ENCODE results near the gene FGD3. TPM values are rescaled to one million over a fixed set of nuclear protein-coding genes. Genes with fewer than 3 reads are reported as not detected.

Gene FGD3
- total and polyA plus RNA-seq, 2 experiments from 2014 or later, result not detected

- WGBS, 2 experiments (ENCODE audit: low coverage in 1 of 2, low lambda C conversion rate in 2 of 2, missing lambda C conversion rate in 2 of 2), result 42 to 48% methylated on average over 13 of the region's 13 CpGs
- no peaks in the 10 kb centered on the region for H3F3A ChIP-seq (ENCODE audit: insufficient read depth)
- in situ Hi-C loops (cut with MboI), result no loop called here
Observed at GRCh38 chr9:93010056-93010455, 62.7 kb downstream of the FGD3 start.

GRCh38 chr9:93010704-93011103 is 63.4 kb downstream of the FGD3 start:
- H4K20me1 ChIP-seq (ENCODE audit: insufficient read depth), result no peaks in the 10 kb centered on the region
- no peak overlapping the region for H2AFZ ChIP-seq
- no peaks in the 10 kb centered on the region for H3K9me2 ChIP-seq (ENCODE audit: insufficient read depth)
- H3K79me2 ChIP-seq (ENCODE audit: insufficient read depth), result no peaks in the 10 kb centered on the region
- no peaks in the 10 kb centered on the region for H3K9me3 ChIP-seq (ENCODE audit: low read depth)
- no peak overlapping the region for H3K9ac ChIP-seq
- no peaks in the 10 kb centered on the region for H3F3A ChIP-seq (ENCODE audit: insufficient read depth)
- TF ChIP-seq EZH2 (IDR thresholded peaks at IDR 0.05; ENCODE audit: insufficient read depth, poor library complexity, severe bottlenecking) (no peak), EZH2phosphoT487 (IDR thresholded peaks at IDR 0.05; ENCODE audit: insufficient read depth, low read depth) (no peak)
- in situ Hi-C loops (cut with MboI), result no loop called here
- H3K27me3 ChIP-seq (replicated peaks; ENCODE audit: insufficient read depth), result peaks cover 3% of the 10 kb centered on the region
- H3K4me3 ChIP-seq, result no peak overlapping the region
- no peak overlapping the region for H3K27ac ChIP-seq
- H3K4me2 ChIP-seq (ENCODE audit: unreplicated experiment), result no peak overlapping the region
- H3K36me3 ChIP-seq (ENCODE audit: low read depth), result no peaks in the 10 kb centered on the region
- WGBS, 2 experiments (ENCODE audit: low coverage in 1 of 2, low lambda C conversion rate in 2 of 2, missing lambda C conversion rate in 2 of 2), result 30 to 47% methylated on average over 4 of the region's 4 CpGs
- DNase-seq, result no peak
- H3K4me1 ChIP-seq (ENCODE audit: insufficient read depth), result no peaks in the 10 kb centered on the region

More at GRCh38 chr9:93010056-93010455, 62.7 kb downstream of the FGD3 start:
- Histone ChIP-seq H3K9ac (no peak overlapping the region), H3K9me2 (ENCODE audit: insufficient read depth) (no peaks in the 10 kb centered on the region), H2AFZ (no peak overlapping the region), H3K27ac (no peak overlapping the region), H3K79me2 (ENCODE audit: insufficient read depth) (no peaks in the 10 kb centered on the region), H4K20me1 (ENCODE audit: insufficient read depth) (no peaks in the 10 kb centered on the region), H3K4me2 (ENCODE audit: unreplicated experiment) (no peak overlapping the region), H3K4me1 (ENCODE audit: insufficient read depth) (no peaks in the 10 kb centered on the region), H3K36me3 (ENCODE audit: low read depth) (no peaks in the 10 kb centered on the region), H3K9me3 (ENCODE audit: low read depth) (no peaks in the 10 kb centered on the region), H3K4me3 (no peak overlapping the region), H3K27me3 (replicated peaks; ENCODE audit: insufficient read depth) (peaks cover 5% of the 10 kb centered on the region)
- TF ChIP-seq EZH2 (IDR thresholded peaks at IDR 0.05; ENCODE audit: insufficient read depth, poor library complexity, severe bottlenecking), result no peak
- DNase-seq, result no peak

- H4K20me1 ChIP-seq (ENCODE audit: insufficient read depth), result no peaks in the 10 kb centered on the region
- no peaks in the 10 kb centered on the region for H3K36me3 ChIP-seq (ENCODE audit: low read depth)
- H3K27me3 ChIP-seq (replicated peaks; ENCODE audit: insufficient read depth), result no peaks in the 10 kb centered on the region; the same call in 1 of the 2 replicates
- no peak for TF ChIP-seq EZH2phosphoT487 (IDR thresholded peaks at IDR 0.05; ENCODE audit: insufficient read depth, low read depth)
- TF ChIP-seq EZH2 (IDR thresholded peaks at IDR 0.05; ENCODE audit: insufficient read depth, poor library complexity, severe bottlenecking), result no peak
- H3F3A ChIP-seq (ENCODE audit: insufficient read depth), result no peaks in the 10 kb centered on the region
- no peaks in the 10 kb centered on the region for H3K9me2 ChIP-seq (ENCODE audit: insufficient read depth)
- no peaks in the 10 kb centered on the region for H3K4me1 ChIP-seq (ENCODE audit: insufficient read depth)
- no peak overlapping the region for H3K9ac ChIP-seq
- H3K4me3 ChIP-seq, result no peak overlapping the region
- in situ Hi-C loops (cut with MboI), result no loop called here
- no peak overlapping the region for H3K4me2 ChIP-seq (ENCODE audit: unreplicated experiment)
- H2AFZ ChIP-seq, result no peak overlapping the region
- H3K9me3 ChIP-seq (ENCODE audit: low read depth), result no peaks in the 10 kb centered on the region
- H3K79me2 ChIP-seq (ENCODE audit: insufficient read depth), result no peaks in the 10 kb centered on the region
- no peak overlapping the region for H3K27ac ChIP-seq
- 75 to 76% methylated on average over 8 of the region's 8 CpGs for WGBS, 2 experiments (ENCODE audit: low coverage in 1 of 2, low lambda C conversion rate in 2 of 2, missing lambda C conversion rate in 2 of 2)
- DNase-seq, result no peak
Observed at GRCh38 chr9:93011114-93011513, 63.8 kb downstream of the FGD3 start.

GRCh38 chr9:93012963-93013855 is 65.9 kb downstream of the FGD3 start:
- WGBS, 2 experiments (ENCODE audit: low coverage in 1 of 2, low lambda C conversion rate in 2 of 2, missing lambda C conversion rate in 2 of 2), result 72 to 74% methylated on average over 14 of the region's 14 CpGs
- TF ChIP-seq EZH2phosphoT487 (IDR thresholded peaks at IDR 0.05; ENCODE audit: insufficient read depth, low read depth) (no peak), EZH2 (IDR thresholded peaks at IDR 0.05; ENCODE audit: insufficient read depth, poor library complexity, severe bottlenecking) (no peak)
- Histone ChIP-seq H3K36me3 (ENCODE audit: low read depth) (no peaks in the 10 kb centered on the region), H3K4me3 (no peak overlapping the region), H3K9ac (no peak overlapping the region), H3F3A (ENCODE audit: insufficient read depth) (no peaks in the 10 kb centered on the region), H3K27me3 (replicated peaks; ENCODE audit: insufficient read depth) (no peaks in the 10 kb centered on the region; the same call in none of the 2 replicates), H4K20me1 (ENCODE audit: insufficient read depth) (no peaks in the 10 kb centered on the region), H2AFZ (no peak overlapping the region), H3K9me3 (ENCODE audit: low read depth) (no peaks in the 10 kb centered on the region), H3K27ac (no peak overlapping the region), H3K4me1 (ENCODE audit: insufficient read depth) (no peaks in the 10 kb centered on the region), H3K79me2 (ENCODE audit: insufficient read depth) (no peaks in the 10 kb centered on the region), H3K9me2 (ENCODE audit: insufficient read depth) (no peaks in the 10 kb centered on the region), H3K4me2 (ENCODE audit: unreplicated experiment) (no peak overlapping the region)
- no peak for DNase-seq
- in situ Hi-C loops (cut with MboI), result no loop called here
